HG02884 (cell line): ENCODE results near the gene GNB5.

ENCODE experiments used
- ATAC-seq: cut with Tn5 transposase; IDR thresholded peaks from one replicate; pipeline ENCODE4 v1.9.1; 2021; ENCODE audit warnings: mild to moderate bottlenecking, moderate library complexity; ENCODE audit not compliant: unreplicated experiment

Gene GNB5

GRCh38 chr15:52071570-52071969 is 119.6 kb downstream of the GNB5 start:
- ATAC-seq, result no peak

- ATAC-seq, result no peak
Measured at GRCh38 chr15:52069559-52069958, 121.6 kb downstream of the GNB5 start.

- no peak for ATAC-seq
Measured at GRCh38 chr15:52068004-52068615, 123.1 kb downstream of the GNB5 start.

GRCh38 chr15:52067545-52067926 is 123.7 kb downstream of the GNB5 start:
- no peak for ATAC-seq

GRCh38 chr15:52066842-52067544 is 124.2 kb downstream of the GNB5 start:
- no peak for ATAC-seq
